HepG2 (cell line): Measurements from ENCODE around the gene EMILIN1. TPM values are rescaled to one million over a fixed set of nuclear protein-coding genes. Genes with fewer than 3 reads are reported as not detected.

Source experiments
- ADNP ChIP-seq: sonication (generic); formaldehyde crosslinking; IDR thresholded peaks from 2 replicates; pipeline ENCODE4 v1.4.0; 2020; ENCODE audit warnings: missing genetic modification reagents
- CCDC6 ChIP-seq: sonication (generic); formaldehyde crosslinking; IDR thresholded peaks from 2 replicates; pipeline ENCODE4 v1.8.1; 2022; ENCODE audit warnings: mild to moderate bottlenecking, missing genetic modification reagents, moderate library complexity
- GABPA ChIP-seq, 2 experiments: IDR thresholded peaks; 2 replicates each; pipeline ENCODE4 v1.6.1; 2011 to 2016; ENCODE audit warnings: low read depth in 2 of 2, low read length in 1 of 2, missing biosample characterization in 1 of 2, missing genetic modification characterization in 1 of 2
- GLI4 ChIP-seq: sonication (generic); formaldehyde crosslinking; IDR thresholded peaks from 2 replicates; pipeline ENCODE4 v1.5.1; 2020; ENCODE audit warnings: missing genetic modification reagents, mild to moderate bottlenecking, moderate library complexity, borderline replicate concordance
- IRF2 ChIP-seq: IDR thresholded peaks from 2 replicates; pipeline ENCODE4 v1.6.1; 2018; ENCODE audit warnings: missing genetic modification reagents, missing compliant biosample characterization
- KDM2A ChIP-seq: sonication (generic); formaldehyde crosslinking; IDR thresholded peaks from 2 replicates; pipeline ENCODE4 v1.4.0; 2020; ENCODE audit warnings: low read depth, missing genetic modification reagents, borderline replicate concordance
- MIER3 ChIP-seq: IDR thresholded peaks from 2 replicates; pipeline ENCODE4 v1.6.1; 2016; ENCODE audit warnings: missing compliant biosample characterization, borderline replicate concordance
- RBM22 ChIP-seq: fragments of 200-400 bp; formaldehyde crosslinking; optimal IDR thresholded peaks from 2 replicates; pipeline ENCODE3; 2017; ENCODE audit warnings: mild to moderate bottlenecking, low read length, moderate library complexity
- REST ChIP-seq, 2 experiments: IDR thresholded peaks; 2 replicates each; pipeline ENCODE4 v1.6.1; 2011 to 2012; ENCODE audit warnings: low read length in 2 of 2, borderline replicate concordance in 1 of 2, low read depth in 1 of 2, mild to moderate bottlenecking in 1 of 2, moderate library complexity in 1 of 2
- SMAD9 ChIP-seq: sonication (generic); formaldehyde crosslinking; IDR thresholded peaks from 2 replicates; pipeline ENCODE4 v1.5.1; 2020; ENCODE audit warnings: mild to moderate bottlenecking, missing genetic modification reagents
- TAF15 ChIP-seq: fragments of 200-400 bp; formaldehyde crosslinking; IDR thresholded peaks from one replicate; pipeline ENCODE4 v1.6.1; 2018; ENCODE audit warnings: mild to moderate bottlenecking, low read depth, low read length; ENCODE audit not compliant: poor library complexity, severe bottlenecking
- TBL1XR1 ChIP-seq: fragments of 150-350 bp; IDR thresholded peaks from 2 replicates; pipeline ENCODE4 v1.6.1; 2014; ENCODE audit warnings: borderline replicate concordance, low read length; ENCODE audit not compliant: partially characterized antibody
- THAP9 ChIP-seq: sonication (generic); formaldehyde crosslinking; IDR thresholded peaks from 2 replicates; pipeline ENCODE4; 2020; ENCODE audit warnings: missing genetic modification reagents, mild to moderate bottlenecking, borderline replicate concordance
- ZBTB7B ChIP-seq: sonication (generic); formaldehyde crosslinking; IDR thresholded peaks from 2 replicates; pipeline ENCODE4 v1.4.0; 2020; ENCODE audit warnings: missing genetic modification reagents
- ZNF274 ChIP-seq: sonication (generic); formaldehyde crosslinking; IDR thresholded peaks from 2 replicates; pipeline ENCODE4 v1.5.1; 2020; ENCODE audit warnings: mild to moderate bottlenecking, missing genetic modification reagents
- ZNF354B ChIP-seq: sonication (generic); formaldehyde crosslinking; IDR thresholded peaks from 2 replicates; pipeline ENCODE4 v1.8.0; 2022; ENCODE audit warnings: mild to moderate bottlenecking, missing genetic modification reagents
- ZNF484 ChIP-seq: sonication (generic); formaldehyde crosslinking; IDR thresholded peaks from 2 replicates; pipeline ENCODE4 v1.5.1; 2020; ENCODE audit warnings: mild to moderate bottlenecking, low read depth, missing genetic modification reagents, borderline replicate concordance
- ZNF616 ChIP-seq: sonication (generic); formaldehyde crosslinking; IDR thresholded peaks from 2 replicates; pipeline ENCODE4 v1.5.0; 2020; ENCODE audit warnings: low read depth, mild to moderate bottlenecking, missing genetic modification reagents
- ZNF780A ChIP-seq: sonication (generic); formaldehyde crosslinking; IDR thresholded peaks from 2 replicates; pipeline ENCODE4 v1.8.0; 2022; ENCODE audit warnings: mild to moderate bottlenecking, missing genetic modification reagents, moderate library complexity
- ZSCAN12 ChIP-seq: sonication (generic); formaldehyde crosslinking; IDR thresholded peaks from 2 replicates; pipeline ENCODE4 v1.9.0; 2021; ENCODE audit warnings: mild to moderate bottlenecking, missing genetic modification reagents
- polyA plus RNA-seq, 8 experiments: library from polyadenylated mRNA; depleted of rRNA in 3 of 8; stranded (reverse) in 7 of 8; unstranded in 1 of 8; fragments of >200 nt; fragmentation: Illumina TruSeq in 4 of 8; extraction: Trizol in 4 of 8; gene quantifications; 2 replicates each; pipeline versions ENCODE4 v1.2.1 to v1.2.3, GENCODE V29; 2011 to 2016; ENCODE audit warnings: low read depth in 4 of 8, missing spikeins in 1 of 8, mixed read lengths in 1 of 8; ENCODE audit not compliant: insufficient read depth in 1 of 8
- total RNA-seq, 5 experiments: library from RNA; depleted of rRNA; stranded (reverse); fragments of >200 nt; fragmentation: Illumina TruSeq; extraction: Trizol; gene quantifications; 2 replicates each; pipeline ENCODE4 v1.2.3, GENCODE V29; 2016; ENCODE audit warnings: low read depth in 1 of 5
- TF ChIP-seq, protein P1 (sequence below): sonication (generic); formaldehyde crosslinking; IDR thresholded peaks from 2 replicates; pipeline ENCODE4 v1.4.0; 2020; ENCODE audit warnings: missing genetic modification reagents; ENCODE audit errors: not compliant biosample characterization

EMILIN1 gene
- total and polyA plus RNA-seq, 2 of the 13 experiments (the other 11 are each of a cell fraction or from before 2014, with no cell fraction given): 8.1 to 9.7 TPM

DNA sequence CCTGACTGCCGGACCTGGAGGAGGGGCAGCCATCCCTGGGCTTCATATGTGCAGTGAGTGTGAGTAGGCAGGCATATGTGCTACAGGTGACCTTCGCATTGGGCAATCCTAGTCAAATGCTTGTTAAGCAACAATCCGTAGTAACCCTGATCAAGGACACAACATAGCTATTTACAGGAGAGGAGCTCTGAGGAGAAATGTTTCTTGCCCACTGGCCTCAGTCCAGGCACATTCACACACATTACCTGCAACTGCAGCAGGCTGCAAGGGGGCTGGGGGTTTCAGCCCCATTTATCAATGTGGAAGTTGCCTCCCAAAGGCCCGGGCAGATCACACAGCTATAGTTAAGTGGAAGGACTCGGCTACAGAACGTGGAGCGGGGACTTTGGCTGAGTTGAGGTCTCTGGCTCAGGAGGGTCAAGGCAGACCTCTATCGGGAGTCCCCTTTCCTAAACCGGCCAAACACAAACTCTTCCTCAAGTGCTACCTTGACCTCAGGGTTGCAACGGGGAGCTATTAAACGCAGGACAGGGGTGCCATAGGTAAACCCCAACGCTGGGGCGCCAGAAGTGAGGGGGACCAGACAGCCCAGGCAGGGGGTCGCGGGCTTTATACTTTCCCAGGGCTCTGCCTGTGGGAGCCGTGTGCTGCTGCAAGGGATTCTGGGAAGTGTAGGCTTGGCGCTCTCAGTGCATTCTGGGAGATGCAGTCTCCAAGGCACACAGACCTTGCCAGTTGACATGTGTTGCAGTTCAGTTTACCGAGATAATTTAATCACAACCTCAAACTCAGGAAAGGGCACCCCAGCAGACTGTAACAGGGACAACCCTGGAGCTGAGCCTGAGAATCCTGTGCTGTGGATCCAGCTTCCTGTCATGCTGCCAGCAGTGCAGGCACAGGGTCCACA is 17.6 kb downstream of the EMILIN1 start (continued):
- TF ChIP-seq MIER3 (CRISPR knock-in tag) (peak; percentile 98), IRF2 (peak; percentile 95), ZNF616 (CRISPR knock-in tag) (0 out of 2 replicates have a peak, but pooled peaks have one; percentile 78), RBM22 (no peak), GLI4 (CRISPR knock-in tag) (peak; percentile 85; the same call in 1 of the 2 replicates), REST (IDR thresholded peaks at IDR 0.05; ENCODE audit: borderline replicate concordance in 1 of 2, low read depth in 1 of 2, low read length in 2 of 2) (no peak), ZNF484 (CRISPR knock-in tag) (no peak), ZNF780A (CRISPR knock-in tag) (peak; percentile 78; the same call in 1 of the 2 replicates), ZNF354B (peak; percentile 67), KDM2A (CRISPR knock-in tag) (peak; percentile 80), GABPA (IDR thresholded peaks at IDR 0.05; ENCODE audit: low read depth, low read length) (no peak), GABPA (CRISPR knock-in tag; IDR thresholded peaks at IDR 0.05; ENCODE audit: low read depth) (peak; percentile 53), TBL1XR1 (peak; percentile 76), ZSCAN12 (peak; percentile 74; the same call in 1 of the 2 replicates), ADNP (no peak), TAF15 (no peak), THAP9 (CRISPR knock-in tag) (peak; percentile 66), ZBTB7B (peak; percentile 76), ZNF274 (CRISPR knock-in tag) (peak; percentile 63; the same call in 1 of the 2 replicates), SMAD9 (CRISPR knock-in tag) (0 out of 2 replicates have a peak, but pooled peaks have one; percentile 56), CCDC6 (CRISPR knock-in tag) (peak; percentile 94)
- TF ChIP-seq, protein P1, sequence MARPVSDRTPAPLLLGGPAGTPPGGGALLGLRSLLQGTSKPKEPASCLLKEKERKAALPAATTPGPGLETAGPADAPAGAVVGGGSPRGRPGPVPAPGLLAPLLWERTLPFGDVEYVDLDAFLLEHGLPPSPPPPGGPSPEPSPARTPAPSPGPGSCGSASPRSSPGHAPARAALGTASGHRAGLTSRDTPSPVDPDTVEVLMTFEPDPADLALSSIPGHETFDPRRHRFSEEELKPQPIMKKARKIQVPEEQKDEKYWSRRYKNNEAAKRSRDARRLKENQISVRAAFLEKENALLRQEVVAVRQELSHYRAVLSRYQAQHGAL: no peak
